ENCODE data around the gene APEH. TPM values are rescaled to one million over a fixed set of nuclear protein-coding genes. Genes with fewer than 3 reads are reported as not detected.

The APEH gene
- total and polyA plus RNA-seq, 2 donors (not counting 1 experiment from before 2014, with no cell fraction given), result 79.4 to 96.2 TPM

- Histone ChIP-seq H3K4me3 (ENCODE audit: control extremely low read depth in 1 of 5, extremely low read depth in 1 of 5, insufficient read depth in 1 of 5, low read depth in 2 of 5, low read length in 4 of 5) (no peak overlapping the region), H4K20me1 (ENCODE audit: control insufficient read depth, insufficient read depth, low read length, poor library complexity, severe bottlenecking) (no peaks in the 10 kb centered on the region), H3K4me2 (replicated peaks; ENCODE audit: low read depth, low read length, poor library complexity, severe bottlenecking) (no peak overlapping the region), H3K36me3 (replicated peaks in 1 of 2; ENCODE audit: control extremely low read depth in 1 of 2, control insufficient read depth in 1 of 2, extremely low read depth in 1 of 2, insufficient read depth in 2 of 2, low read length in 1 of 2) (peaks cover 0 to 37% of the 10 kb centered on the region in 2 experiments), H3K27me3 (replicated peaks in 1 of 4; ENCODE audit: control extremely low read depth in 1 of 4, control insufficient read depth in 3 of 4, insufficient read depth in 4 of 4, low read length in 3 of 4) (no peaks in the 10 kb centered on the region), H3K27ac (ENCODE audit: low read length in 2 of 2) (no peak overlapping the region), H3K9ac (ENCODE audit: low read length) (no peak overlapping the region), H3K4me1 (ENCODE audit: control insufficient read depth in 2 of 2, insufficient read depth in 2 of 2, low read length in 2 of 2) (no peaks in the 10 kb centered on the region), H3K9me3 (ENCODE audit: control extremely low read depth in 1 of 3, control insufficient read depth in 2 of 3, insufficient read depth in 1 of 3, low read length in 2 of 3) (peaks cover 0 to 3% (median 0%) of the 10 kb centered on the region in 3 donors), H2AFZ (ENCODE audit: insufficient read depth, low read depth, low read length, poor library complexity, severe bottlenecking) (no peak overlapping the region), H3K79me2 (ENCODE audit: control insufficient read depth, insufficient read depth, low read length) (no peaks in the 10 kb centered on the region)
- Mint-ChIP-seq H3K9me3 (ENCODE audit: insufficient read depth) (no peaks in the 10 kb centered on the region), H3K4me1 (peaks cover 6% of the 10 kb centered on the region), H3K27me3 (no peaks in the 10 kb centered on the region), H3K27ac (no peak overlapping the region), H3K4me3 (no peak overlapping the region)
- DNase-seq (no peak), ATAC-seq (ENCODE audit: low read depth) (no peak)
- ChIA-PET POLR2A (no interaction called here), CTCF (interaction anchor here (0.5 to 5.0 kb wide), 5 partner anchors 15 to 316 kb away, joined by 3 to 40 read pairs (median 4); partner anchors contain the start of gene INKA1)
- TF ChIP-seq CTCF (IDR thresholded peaks at IDR 0.05) (no peak), EZH2 (IDR thresholded peaks at IDR 0.05; ENCODE audit: borderline replicate concordance, insufficient read depth, low read depth, low read length, poor library complexity, severe bottlenecking) (no peak)
- intact Hi-C loops (cut with micrococcal nuclease), result loop anchor here (1.0 kb wide), 2 partner anchors 98 to 202 kb away; no protein-coding TSS in a partner anchor
- WGBS (ENCODE audit: insufficient coverage), result 98% methylated on average over 7 of the region's 7 CpGs
These were observed 29.8 kb downstream of the APEH start for GRCh38 chr3:49703956-49704355.

- no peak for ATAC-seq (ENCODE audit: low read depth)
- Mint-ChIP-seq H3K27me3 (no peaks in the 10 kb centered on the region), H3K4me3 (no peak overlapping the region), H3K27ac (no peak overlapping the region), H3K9me3 (ENCODE audit: insufficient read depth) (no peaks in the 10 kb centered on the region), H3K4me1 (peaks cover 6% of the 10 kb centered on the region)
- intact Hi-C loops (cut with micrococcal nuclease), result no loop called here
- no peak for DNase-seq
- Histone ChIP-seq H4K20me1 (ENCODE audit: control insufficient read depth, insufficient read depth, low read length, poor library complexity, severe bottlenecking) (no peaks in the 10 kb centered on the region), H3K9me3 (ENCODE audit: control extremely low read depth in 1 of 3, control insufficient read depth in 2 of 3, insufficient read depth in 1 of 3, low read length in 2 of 3) (peaks cover 0 to 3% (median 0%) of the 10 kb centered on the region in 3 donors), H3K9ac (ENCODE audit: low read length) (no peak overlapping the region), H3K79me2 (ENCODE audit: control insufficient read depth, insufficient read depth, low read length) (no peaks in the 10 kb centered on the region), H3K36me3 (replicated peaks in 1 of 2; ENCODE audit: control extremely low read depth in 1 of 2, control insufficient read depth in 1 of 2, extremely low read depth in 1 of 2, insufficient read depth in 2 of 2, low read length in 1 of 2) (peaks cover 0 to 37% of the 10 kb centered on the region in 2 experiments), H3K27me3 (replicated peaks in 1 of 4; ENCODE audit: control extremely low read depth in 1 of 4, control insufficient read depth in 3 of 4, insufficient read depth in 4 of 4, low read length in 3 of 4) (no peaks in the 10 kb centered on the region), H3K4me1 (ENCODE audit: control insufficient read depth in 2 of 2, insufficient read depth in 2 of 2, low read length in 2 of 2) (no peaks in the 10 kb centered on the region), H2AFZ (ENCODE audit: insufficient read depth, low read depth, low read length, poor library complexity, severe bottlenecking) (no peak overlapping the region), H3K27ac (ENCODE audit: low read length in 2 of 2) (no peak overlapping the region), H3K4me3 (ENCODE audit: control extremely low read depth in 1 of 5, extremely low read depth in 1 of 5, insufficient read depth in 1 of 5, low read depth in 2 of 5, low read length in 4 of 5) (no peak overlapping the region), H3K4me2 (replicated peaks; ENCODE audit: low read depth, low read length, poor library complexity, severe bottlenecking) (no peak overlapping the region)
- POLR2A ChIA-PET, result no interaction called here
- no peak for TF ChIP-seq EZH2 (IDR thresholded peaks at IDR 0.05; ENCODE audit: borderline replicate concordance, insufficient read depth, low read depth, low read length, poor library complexity, severe bottlenecking)
- TF ChIP-seq CTCF (IDR thresholded peaks at IDR 0.05), result no peak
- 99% methylated on average over 8 of the region's 8 CpGs for WGBS (ENCODE audit: insufficient coverage)
- CTCF ChIA-PET, result interaction anchor here (0.6 to 5.0 kb wide), 3 partner anchors 99 to 209 kb away, joined by 4 to 40 read pairs (median 7); partner anchors contain the start of gene INKA1
These were observed 30.5 kb downstream of the APEH start for GRCh38 chr3:49704629-49705028.

Measured in B cell (primary cell).